Epithelial cell of esophagus (primary cell): ENCODE measurements around the gene TMEM192.

Experiments used
- DNase-seq: peaks from one replicate; pipeline ENCODE4 v3.0.0; 2010; ENCODE audit warnings: low read depth
- H3K4me3 ChIP-seq: 2 replicates; pipeline ENCODE4 v1.5.1; 2011; ENCODE audit warnings: mild to moderate bottlenecking, low read length, control low read depth
- CTCF ChIP-seq: IDR thresholded peaks from 2 replicates; pipeline ENCODE4 v1.5.1; 2011; ENCODE audit warnings: low read depth, mild to moderate bottlenecking, low read length, control low read depth, inconsistent platforms; ENCODE audit not compliant: insufficient read depth; ENCODE audit errors: missing control alignments

TMEM192 gene

GRCh38 chr4:165070560-165070959 is 42.1 kb downstream of the TMEM192 start:
- H3K4me3 ChIP-seq = no peak overlapping the region
- no peak for DNase-seq
- no peak for TF ChIP-seq CTCF

- TF ChIP-seq CTCF = peak; percentile 29
- DNase-seq = peak; percentile 58
- H3K4me3 ChIP-seq = no peak overlapping the region
Observed at GRCh38 chr4:165060938-165061337, 51.7 kb downstream of the TMEM192 start.

- DNase-seq = no peak
- TF ChIP-seq CTCF = no peak
Observed at GRCh38 chr4:165059386-165059785, 53.3 kb downstream of the TMEM192 start.

GRCh38 chr4:165058666-165059065 is 54.0 kb downstream of the TMEM192 start:
- H3K4me3 ChIP-seq = no peak overlapping the region
- DNase-seq = no peak
- no peak for TF ChIP-seq CTCF

More at GRCh38 chr4:165059386-165059785, 53.3 kb downstream of the TMEM192 start:
- no peak overlapping the region for H3K4me3 ChIP-seq

- DNase-seq = no peak
- TF ChIP-seq CTCF = no peak
- H3K4me3 ChIP-seq = no peak overlapping the region
Observed at GRCh38 chr4:165055601-165056000, 57.1 kb downstream of the TMEM192 start.

- no peak within 1 kb of the TSS for H3K4me3 ChIP-seq
- TF ChIP-seq CTCF = no peak
- DNase-seq = no peak
Observed at GRCh38 chr4:165053645-165054044, 59.0 kb downstream of the TMEM192 start, which contains the start of gene TRIM75. TRIM75 (plus strand) TSS chr4:165053866; CDS start chr4:165059148, 5,282 bp downstream.

- no peak overlapping the region for H3K4me3 ChIP-seq
- DNase-seq = no peak
- TF ChIP-seq CTCF = no peak
Observed at GRCh38 chr4:165052627-165053026, 60.0 kb downstream of the TMEM192 start.
